Activated T-helper 2 cell treated with anti-CD3 and anti-CD28 coated beads, Interferon-gamma antibody, Interleukin-2, Interleukin-4, amounts not matched to agents 10 μg/mL and 5 μg/mL and 100 μg/mL, durations not matched to agents 14 hours and 24 hours and 36 hours (primary cell): ENCODE data around the gene KIAA1671. TPM values are rescaled to one million over a fixed set of nuclear protein-coding genes. Genes with fewer than 3 reads are reported as not detected.

Experiments
- DNase-seq: peaks from one replicate; pipeline ENCODE4 v3.0.0; 2021; ENCODE audit warnings: low spot score
- H3K27ac Mint-ChIP-seq: one replicate; pipeline ENCODE4 v1.8.0; 2021; ENCODE audit warnings: mixed read lengths
- H3K27me3 Mint-ChIP-seq: one replicate; pipeline ENCODE4 v1.8.0; 2021; ENCODE audit warnings: low read depth, mixed read lengths
- H3K36me3 Mint-ChIP-seq: one replicate; pipeline ENCODE4 v1.8.0; 2021; ENCODE audit warnings: low read depth, mixed read lengths
- H3K4me1 Mint-ChIP-seq: one replicate; pipeline ENCODE4 v1.8.0; 2021; ENCODE audit warnings: low read depth, mixed read lengths
- H3K4me3 Mint-ChIP-seq: one replicate; pipeline ENCODE4 v1.8.0; 2021; ENCODE audit warnings: low read depth, mild to moderate bottlenecking, moderate library complexity, mixed read lengths
- H3K9me3 Mint-ChIP-seq: one replicate; pipeline ENCODE4 v1.8.0; 2021; ENCODE audit warnings: mixed read lengths
- intact Hi-C: fragments of 100-400 bp; cut with micrococcal nuclease; formaldehyde crosslinking; loops from one replicate; pipeline ENCODE4 v1.15.1; 2023
- total RNA-seq: library from RNA; stranded (reverse); gene quantifications from 2 replicates; pipeline ENCODE4 v1.2.3, GENCODE V29; 2022

KIAA1671 gene
- total RNA-seq, 1 donor from 2014 or later = 10.5 TPM

GRCh38 chr22:25062386-25063085 lies 110.0 kb downstream of the KIAA1671 start:
- H3K27me3 Mint-ChIP-seq = no peaks in the 10 kb centered on the region
- H3K36me3 Mint-ChIP-seq = no peaks in the 10 kb centered on the region
- DNase-seq = peak; percentile 45
- intact Hi-C loops = no loop called here
- H3K27ac Mint-ChIP-seq = peak overlapping the region; percentile 74
- peak overlapping the region; percentile 23 for H3K4me3 Mint-ChIP-seq
- H3K4me1 Mint-ChIP-seq = peaks cover 42% of the 10 kb centered on the region
- no peaks in the 10 kb centered on the region for H3K9me3 Mint-ChIP-seq

GRCh38 chr22:25064894-25065560 lies 112.5 kb downstream of the KIAA1671 start:
- DNase-seq = no peak
- intact Hi-C loops = no loop called here
- Mint-ChIP-seq H3K27me3 (no peaks in the 10 kb centered on the region), H3K4me1 (peaks cover 51% of the 10 kb centered on the region), H3K36me3 (no peaks in the 10 kb centered on the region), H3K27ac (no peak overlapping the region), H3K9me3 (no peaks in the 10 kb centered on the region), H3K4me3 (no peak overlapping the region)

- H3K36me3 Mint-ChIP-seq = no peaks in the 10 kb centered on the region
These were observed 114.4 kb downstream of the KIAA1671 start for GRCh38 chr22:25066861-25067435.

GRCh38 chr22:25067851-25068421 lies 115.4 kb downstream of the KIAA1671 start:
- intact Hi-C loops = no loop called here
- peak; percentile 84 for DNase-seq
- peak overlapping the region; percentile 84 for H3K4me3 Mint-ChIP-seq

More at GRCh38 chr22:25066861-25067435, 114.4 kb downstream of the KIAA1671 start:
- Mint-ChIP-seq H3K4me1 (peaks cover 54% of the 10 kb centered on the region), H3K4me3 (peak overlapping the region; percentile 32), H3K27ac (peak overlapping the region; percentile 95), H3K9me3 (no peaks in the 10 kb centered on the region), H3K27me3 (no peaks in the 10 kb centered on the region)
- DNase-seq = no peak
- intact Hi-C loops = no loop called here

GRCh38 chr22:25068707-25069106 lies 116.2 kb downstream of the KIAA1671 start:
- H3K36me3 Mint-ChIP-seq = no peaks in the 10 kb centered on the region
- peak overlapping the region; percentile 84 for H3K4me3 Mint-ChIP-seq
- H3K4me1 Mint-ChIP-seq = peaks cover 59% of the 10 kb centered on the region
- intact Hi-C loops = no loop called here
- peak; percentile 37 for DNase-seq
- H3K27me3 Mint-ChIP-seq = no peaks in the 10 kb centered on the region
- H3K9me3 Mint-ChIP-seq = no peaks in the 10 kb centered on the region
- peak overlapping the region; percentile 95 for H3K27ac Mint-ChIP-seq

More at GRCh38 chr22:25067851-25068421, 115.4 kb downstream of the KIAA1671 start:
- H3K27ac Mint-ChIP-seq = peak overlapping the region; percentile 95
- H3K27me3 Mint-ChIP-seq = no peaks in the 10 kb centered on the region
- H3K4me1 Mint-ChIP-seq = peaks cover 55% of the 10 kb centered on the region
- H3K36me3 Mint-ChIP-seq = no peaks in the 10 kb centered on the region
- H3K9me3 Mint-ChIP-seq = no peaks in the 10 kb centered on the region

GRCh38 chr22:25069426-25069757 lies 116.9 kb downstream of the KIAA1671 start:
- H3K4me3 Mint-ChIP-seq = peak overlapping the region; percentile 84
- no peaks in the 10 kb centered on the region for H3K27me3 Mint-ChIP-seq
- intact Hi-C loops = no loop called here
- peak overlapping the region; percentile 95 for H3K27ac Mint-ChIP-seq
- no peaks in the 10 kb centered on the region for H3K9me3 Mint-ChIP-seq
- peaks cover 61% of the 10 kb centered on the region for H3K4me1 Mint-ChIP-seq
- H3K36me3 Mint-ChIP-seq = no peaks in the 10 kb centered on the region
- no peak for DNase-seq

GRCh38 chr22:25069758-25070481 lies 117.4 kb downstream of the KIAA1671 start:
- peak; percentile 22 for DNase-seq
- Mint-ChIP-seq H3K27ac (peak overlapping the region; percentile 95), H3K27me3 (no peaks in the 10 kb centered on the region), H3K36me3 (no peaks in the 10 kb centered on the region), H3K4me3 (peak overlapping the region; percentile 84), H3K9me3 (no peaks in the 10 kb centered on the region), H3K4me1 (peaks cover 65% of the 10 kb centered on the region)
- intact Hi-C loops = loop anchor here (2.0 to 10.0 kb wide), 4 partner anchors 15 to 1605 kb away; no protein-coding TSS in a partner anchor

GRCh38 chr22:25070956-25071355 lies 118.4 kb downstream of the KIAA1671 start:
- Mint-ChIP-seq H3K27me3 (no peaks in the 10 kb centered on the region), H3K4me3 (peak overlapping the region; percentile 84), H3K9me3 (no peaks in the 10 kb centered on the region), H3K36me3 (no peaks in the 10 kb centered on the region), H3K27ac (peak overlapping the region; percentile 95), H3K4me1 (peaks cover 73% of the 10 kb centered on the region)
- no peak for DNase-seq
- intact Hi-C loops = loop anchor here (1.0 to 10.0 kb wide), 6 partner anchors 11 to 1604 kb away; no protein-coding TSS in a partner anchor

GRCh38 chr22:25071720-25072119 lies 119.2 kb downstream of the KIAA1671 start:
- Mint-ChIP-seq H3K27ac (no peak overlapping the region), H3K36me3 (peaks cover 2% of the 10 kb centered on the region), H3K9me3 (no peaks in the 10 kb centered on the region), H3K4me1 (peaks cover 80% of the 10 kb centered on the region), H3K27me3 (no peaks in the 10 kb centered on the region), H3K4me3 (peak overlapping the region; percentile 84)
- no peak for DNase-seq
- intact Hi-C loops = loop anchor here (1.0 to 10.0 kb wide), 6 partner anchors 11 to 1603 kb away; no protein-coding TSS in a partner anchor

GRCh38 chr22:25072406-25072805 lies 119.9 kb downstream of the KIAA1671 start:
- peak overlapping the region; percentile 31 for H3K27ac Mint-ChIP-seq

GRCh38 chr22:25076336-25076735 lies 123.8 kb downstream of the KIAA1671 start:
- intact Hi-C loops = loop anchor here (2.0 to 10.0 kb wide), 3 partner anchors 16 to 1598 kb away; no protein-coding TSS in a partner anchor
- H3K27me3 Mint-ChIP-seq = no peaks in the 10 kb centered on the region
- no peaks in the 10 kb centered on the region for H3K9me3 Mint-ChIP-seq
- H3K36me3 Mint-ChIP-seq = peaks cover 4% of the 10 kb centered on the region
- peaks cover 72% of the 10 kb centered on the region for H3K4me1 Mint-ChIP-seq
- no peak for DNase-seq
- peak overlapping the region; percentile 46 for H3K4me3 Mint-ChIP-seq
- H3K27ac Mint-ChIP-seq = peak overlapping the region; percentile 81

More at GRCh38 chr22:25072406-25072805, 119.9 kb downstream of the KIAA1671 start:
- intact Hi-C loops = loop anchor here (5.0 to 10.0 kb wide), 2 partner anchors 675 to 1602 kb away; no protein-coding TSS in a partner anchor
- Mint-ChIP-seq H3K36me3 (peaks cover 2% of the 10 kb centered on the region), H3K27me3 (no peaks in the 10 kb centered on the region), H3K4me3 (peak overlapping the region; percentile 37), H3K4me1 (peaks cover 83% of the 10 kb centered on the region), H3K9me3 (no peaks in the 10 kb centered on the region)
- DNase-seq = no peak

GRCh38 chr22:25077056-25077455 lies 124.5 kb downstream of the KIAA1671 start:
- Mint-ChIP-seq H3K27ac (peak overlapping the region; percentile 81), H3K4me3 (no peak overlapping the region), H3K36me3 (peaks cover 7% of the 10 kb centered on the region), H3K4me1 (peaks cover 73% of the 10 kb centered on the region), H3K9me3 (no peaks in the 10 kb centered on the region), H3K27me3 (no peaks in the 10 kb centered on the region)
- no peak for DNase-seq
- intact Hi-C loops = loop anchor here (2.0 to 10.0 kb wide), 3 partner anchors 16 to 1598 kb away; no protein-coding TSS in a partner anchor
